Ovary (tissue), 3 donors: ENCODE measurements around the gene TCERG1L.

ENCODE experiments used
- CTCF ChIP-seq, 3 donors: fragments of 450-650 bp in 2 of 3; fragments of 200-600 bp in 1 of 3; IDR thresholded peaks; one replicate each; pipeline versions ENCODE4 v1.5.1 to v1.8.0; 2016 to 2022; ENCODE audit warnings: antibody characterized with exemption in 3 of 3, mild to moderate bottlenecking in 1 of 3
- EP300 ChIP-seq: sonication (generic); formaldehyde crosslinking; IDR thresholded peaks from one replicate; pipeline ENCODE4 v1.6.1; 2017; ENCODE audit warnings: antibody characterized with exemption
- POLR2A ChIP-seq: fragments of 450-650 bp; IDR thresholded peaks from one replicate; pipeline ENCODE4 v1.6.1; 2017; ENCODE audit warnings: antibody characterized with exemption, mild to moderate bottlenecking, moderate library complexity
- donor health status: DM: no; HTN: no; CAD: no.

GRCh38 chr10:131135716-131136115 lies 175.8 kb downstream of the TCERG1L start:
- TF ChIP-seq EP300 (no peak), CTCF (IDR thresholded peaks at IDR 0.05) (no peak), POLR2A (no peak)
